ENCODE measurements around the gene RPL4.

DNA sequence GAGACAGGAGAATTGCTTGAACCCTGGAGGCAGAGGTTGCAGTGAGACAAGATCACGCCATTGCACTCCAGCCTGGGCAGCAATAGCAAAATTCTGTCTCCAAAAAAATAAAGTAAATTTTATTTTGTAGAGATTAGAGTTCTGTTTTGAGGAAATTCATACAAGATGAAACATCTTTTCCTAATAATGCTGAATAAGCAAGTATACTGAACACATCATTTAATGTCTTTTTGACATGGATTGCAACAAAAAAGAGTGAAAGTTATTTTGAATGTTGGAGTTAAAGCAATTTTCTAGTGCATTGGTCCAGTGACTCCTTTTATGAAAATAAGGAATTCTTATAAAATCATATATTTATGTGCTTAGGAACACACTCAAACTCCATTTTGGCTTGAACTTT lies 40.6 kb upstream of the RPL4 start:
- TF ChIP-seq, protein P1, sequence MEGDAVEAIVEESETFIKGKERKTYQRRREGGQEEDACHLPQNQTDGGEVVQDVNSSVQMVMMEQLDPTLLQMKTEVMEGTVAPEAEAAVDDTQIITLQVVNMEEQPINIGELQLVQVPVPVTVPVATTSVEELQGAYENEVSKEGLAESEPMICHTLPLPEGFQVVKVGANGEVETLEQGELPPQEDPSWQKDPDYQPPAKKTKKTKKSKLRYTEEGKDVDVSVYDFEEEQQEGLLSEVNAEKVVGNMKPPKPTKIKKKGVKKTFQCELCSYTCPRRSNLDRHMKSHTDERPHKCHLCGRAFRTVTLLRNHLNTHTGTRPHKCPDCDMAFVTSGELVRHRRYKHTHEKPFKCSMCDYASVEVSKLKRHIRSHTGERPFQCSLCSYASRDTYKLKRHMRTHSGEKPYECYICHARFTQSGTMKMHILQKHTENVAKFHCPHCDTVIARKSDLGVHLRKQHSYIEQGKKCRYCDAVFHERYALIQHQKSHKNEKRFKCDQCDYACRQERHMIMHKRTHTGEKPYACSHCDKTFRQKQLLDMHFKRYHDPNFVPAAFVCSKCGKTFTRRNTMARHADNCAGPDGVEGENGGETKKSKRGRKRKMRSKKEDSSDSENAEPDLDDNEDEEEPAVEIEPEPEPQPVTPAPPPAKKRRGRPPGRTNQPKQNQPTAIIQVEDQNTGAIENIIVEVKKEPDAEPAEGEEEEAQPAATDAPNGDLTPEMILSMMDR (IDR thresholded peaks at IDR 0.05; ENCODE audit: low read depth, low read length, poor library complexity, severe bottlenecking): no peak
- TF ChIP-seq EZH2phosphoT487 (IDR thresholded peaks at IDR 0.05; ENCODE audit: borderline replicate concordance, low read length): no peak
